ENCODE results near the gene PMAIP1.

The PMAIP1 gene

GRCh38 chr18:59871711-59872362, 28.0 kb upstream of the PMAIP1 start:
- TF ChIP-seq CTCF (IDR thresholded peaks at IDR 0.05; ENCODE audit: control insufficient read depth, extremely low read depth, insufficient read depth) = no peak
- H3K4me3 ChIP-seq (ENCODE audit: low read depth, low read length) = no peak overlapping the region
- DNase-seq (ENCODE audit: low read depth) = no peak

GRCh38 chr18:59873641-59874040, 26.2 kb upstream of the PMAIP1 start:
- H3K4me3 ChIP-seq (ENCODE audit: low read depth, low read length) = no peak overlapping the region
- no peak for TF ChIP-seq CTCF (IDR thresholded peaks at IDR 0.05; ENCODE audit: control insufficient read depth, extremely low read depth, insufficient read depth)
- no peak for DNase-seq (ENCODE audit: low read depth)

GRCh38 chr18:59874166-59874565, 25.6 kb upstream of the PMAIP1 start:
- DNase-seq (ENCODE audit: low read depth) = no peak
- no peak overlapping the region for H3K4me3 ChIP-seq (ENCODE audit: low read depth, low read length)
- TF ChIP-seq CTCF (IDR thresholded peaks at IDR 0.05; ENCODE audit: control insufficient read depth, extremely low read depth, insufficient read depth) = no peak

- no peak for DNase-seq (ENCODE audit: low read depth)
Measured at GRCh38 chr18:59876310-59876626, 23.5 kb upstream of the PMAIP1 start.

GRCh38 chr18:59877361-59877760, 22.4 kb upstream of the PMAIP1 start:
- no peak overlapping the region for H3K4me3 ChIP-seq (ENCODE audit: low read depth, low read length)
- DNase-seq (ENCODE audit: low read depth) = no peak
- TF ChIP-seq CTCF (IDR thresholded peaks at IDR 0.05; ENCODE audit: control insufficient read depth, extremely low read depth, insufficient read depth) = no peak

More at GRCh38 chr18:59876310-59876626, 23.5 kb upstream of the PMAIP1 start:
- TF ChIP-seq CTCF (IDR thresholded peaks at IDR 0.05; ENCODE audit: control insufficient read depth, extremely low read depth, insufficient read depth) = no peak
- no peak overlapping the region for H3K4me3 ChIP-seq (ENCODE audit: low read depth, low read length)

GRCh38 chr18:59878644-59879043, 21.2 kb upstream of the PMAIP1 start:
- DNase-seq (ENCODE audit: low read depth) = no peak
- H3K4me3 ChIP-seq (ENCODE audit: low read depth, low read length) = no peak overlapping the region
- TF ChIP-seq CTCF (IDR thresholded peaks at IDR 0.05; ENCODE audit: control insufficient read depth, extremely low read depth, insufficient read depth) = no peak
